GM19023 (cell line): ENCODE measurements around the gene ARHGAP6.
"Not testable (repeated sequence)": the region's sequence is repeated elsewhere in the genome, so short reads cannot be mapped to it uniquely, and the experiment has no call there.

Experiments
- ATAC-seq: cut with Tn5 transposase; IDR thresholded peaks from one replicate; pipeline ENCODE4 v1.9.1; 2021; ENCODE audit warnings: mild to moderate bottlenecking, moderate library complexity; ENCODE audit not compliant: unreplicated experiment

The ARHGAP6 gene

GRCh38 chrX:11579636-11580600, 85.8 kb downstream of the ARHGAP6 start:
- ATAC-seq, result no peak

- not testable (repeated sequence) for ATAC-seq
Measured at GRCh38 chrX:11578301-11578700, 87.4 kb downstream of the ARHGAP6 start.

- no peak for ATAC-seq
Measured at GRCh38 chrX:11577603-11578002, 88.1 kb downstream of the ARHGAP6 start.

GRCh38 chrX:11575332-11575731, 90.4 kb downstream of the ARHGAP6 start:
- no peak for ATAC-seq

GRCh38 chrX:11567528-11568220, 98.0 kb downstream of the ARHGAP6 start:
- ATAC-seq, result no peak

- no peak for ATAC-seq
Measured at GRCh38 chrX:11566789-11567188, 98.9 kb downstream of the ARHGAP6 start.

GRCh38 chrX:11566173-11566572, 99.5 kb downstream of the ARHGAP6 start:
- ATAC-seq, result no peak

- no peak for ATAC-seq
Measured at GRCh38 chrX:11564546-11564945, 101.2 kb downstream of the ARHGAP6 start.

- ATAC-seq, result no peak
Measured at GRCh38 chrX:11562570-11562969, 103.2 kb downstream of the ARHGAP6 start.

GRCh38 chrX:11558972-11559371, 106.7 kb downstream of the ARHGAP6 start:
- no peak for ATAC-seq

GRCh38 chrX:11557120-11557519, 108.6 kb downstream of the ARHGAP6 start:
- no peak for ATAC-seq

GRCh38 chrX:11555759-11556158, 110.0 kb downstream of the ARHGAP6 start:
- ATAC-seq, result no peak

- ATAC-seq, result no peak
Measured at GRCh38 chrX:11553594-11553993, 112.1 kb downstream of the ARHGAP6 start.

GRCh38 chrX:11551151-11551550, 114.6 kb downstream of the ARHGAP6 start:
- ATAC-seq, result no peak

- ATAC-seq, result no peak
Measured at GRCh38 chrX:11546917-11547316, 118.8 kb downstream of the ARHGAP6 start.

GRCh38 chrX:11543249-11543648, 122.5 kb downstream of the ARHGAP6 start:
- no peak for ATAC-seq

- ATAC-seq, result no peak
Measured at GRCh38 chrX:11541510-11541909, 124.2 kb downstream of the ARHGAP6 start.

GRCh38 chrX:11540532-11541377, 125.0 kb downstream of the ARHGAP6 start:
- peak; percentile 91 for ATAC-seq

GRCh38 chrX:11537141-11537540, 128.6 kb downstream of the ARHGAP6 start:
- ATAC-seq, result no peak

GRCh38 chrX:11535156-11535919, 130.4 kb downstream of the ARHGAP6 start:
- no peak for ATAC-seq
